ENCODE measurements around the gene MICU1.
A peak's percentile ranks its signal among the peaks of the same experiment; 100 is the strongest.

The MICU1 gene

DNA sequence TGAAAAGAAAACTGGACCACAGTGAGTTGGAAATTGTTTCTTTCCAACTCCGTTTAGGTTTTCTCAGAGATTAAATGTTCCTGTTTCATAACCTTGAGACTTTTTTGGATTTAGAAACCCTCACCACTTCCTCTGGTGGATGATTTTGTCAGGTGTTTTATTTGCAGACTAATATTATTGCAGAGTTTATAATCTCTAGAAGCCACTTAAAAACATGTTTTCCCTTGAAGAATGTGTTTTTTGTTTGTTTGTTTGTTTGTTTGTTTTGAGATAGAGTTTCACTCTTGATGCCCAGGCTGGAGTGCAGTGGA lies 520 bp upstream of the MICU1 start:
- DNase-seq (ENCODE audit: low read depth), result no peak

DNA sequence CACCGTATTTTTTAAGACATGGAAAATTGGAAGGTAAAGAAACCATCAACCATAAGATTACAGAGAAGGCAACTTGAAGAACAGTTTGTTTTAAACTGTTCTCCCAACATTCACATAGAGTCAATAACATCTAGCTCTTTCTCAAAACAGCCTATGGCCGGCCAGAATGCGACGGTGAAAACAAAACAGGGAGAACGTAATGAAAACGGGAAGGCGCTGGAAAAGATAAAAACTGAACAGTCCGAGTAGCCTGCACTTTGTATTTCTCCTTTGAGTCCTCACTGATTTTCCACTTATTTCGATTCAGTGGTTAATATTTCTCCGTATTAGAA lies 637 bp downstream of the MICU1 start:
- DNase-seq (ENCODE audit: low read depth), result peak; percentile 21

DNA sequence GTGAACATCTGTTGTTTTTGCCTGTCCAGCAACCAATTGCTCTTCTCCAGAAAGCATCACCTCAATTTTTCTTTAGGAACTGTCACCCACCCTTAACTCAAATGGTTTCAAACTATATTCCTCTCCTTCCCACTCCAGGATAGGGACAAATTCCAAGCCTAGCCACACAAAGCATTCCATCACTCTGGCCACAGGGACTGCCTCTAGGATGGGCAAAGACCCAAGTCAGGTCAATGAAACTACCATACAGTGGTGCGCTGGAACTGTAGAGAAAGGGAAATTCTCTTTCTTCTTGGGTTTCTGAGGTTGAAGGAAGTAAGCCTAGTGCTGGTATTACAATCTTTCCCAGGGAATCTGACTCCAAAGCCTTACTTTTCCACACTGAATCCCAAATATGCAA lies 3.6 kb downstream of the MICU1 start:
- DNase-seq (ENCODE audit: low read depth), result no peak

DNA sequence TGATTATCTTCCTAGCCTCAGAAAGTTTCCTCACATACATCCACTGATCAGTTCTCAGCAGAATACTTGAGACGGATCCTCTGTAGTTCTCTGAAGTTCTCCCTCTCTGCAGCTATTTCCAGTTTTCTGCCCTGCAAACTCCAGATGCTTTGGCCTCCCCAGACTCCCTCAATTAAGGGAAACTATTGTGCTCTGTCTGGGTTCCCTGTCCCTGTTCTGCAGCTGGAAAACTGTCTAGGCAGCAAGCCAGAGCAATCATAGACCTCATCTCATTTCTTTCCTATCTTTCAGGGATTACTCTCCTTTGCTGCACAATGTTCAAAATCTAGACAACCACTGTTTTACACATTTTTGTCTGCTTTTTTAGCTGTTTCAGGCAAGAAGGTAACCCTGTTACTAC lies 9.2 kb downstream of the MICU1 start:
- DNase-seq (ENCODE audit: low read depth), result no peak

DNA sequence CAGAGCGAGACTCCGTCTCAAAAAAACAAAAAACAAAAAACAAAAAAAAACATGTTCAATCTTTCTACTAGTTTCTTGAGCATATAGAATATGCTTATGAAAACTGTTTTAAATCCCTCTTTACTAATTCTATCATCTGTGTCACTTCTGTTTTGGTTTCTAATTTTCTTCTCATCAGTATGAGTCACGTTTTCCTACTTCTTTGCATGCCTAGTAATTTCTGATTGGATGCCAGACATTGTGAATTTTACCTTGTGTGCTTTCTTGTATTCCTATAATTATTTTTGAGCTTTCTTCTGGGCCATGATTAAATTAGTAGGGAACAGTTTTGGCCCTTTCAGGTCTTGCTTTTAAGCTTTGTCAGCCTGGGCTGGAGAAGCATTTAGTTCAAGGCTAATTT lies 9.9 kb downstream of the MICU1 start:
- DNase-seq (ENCODE audit: low read depth), result no peak

DNA sequence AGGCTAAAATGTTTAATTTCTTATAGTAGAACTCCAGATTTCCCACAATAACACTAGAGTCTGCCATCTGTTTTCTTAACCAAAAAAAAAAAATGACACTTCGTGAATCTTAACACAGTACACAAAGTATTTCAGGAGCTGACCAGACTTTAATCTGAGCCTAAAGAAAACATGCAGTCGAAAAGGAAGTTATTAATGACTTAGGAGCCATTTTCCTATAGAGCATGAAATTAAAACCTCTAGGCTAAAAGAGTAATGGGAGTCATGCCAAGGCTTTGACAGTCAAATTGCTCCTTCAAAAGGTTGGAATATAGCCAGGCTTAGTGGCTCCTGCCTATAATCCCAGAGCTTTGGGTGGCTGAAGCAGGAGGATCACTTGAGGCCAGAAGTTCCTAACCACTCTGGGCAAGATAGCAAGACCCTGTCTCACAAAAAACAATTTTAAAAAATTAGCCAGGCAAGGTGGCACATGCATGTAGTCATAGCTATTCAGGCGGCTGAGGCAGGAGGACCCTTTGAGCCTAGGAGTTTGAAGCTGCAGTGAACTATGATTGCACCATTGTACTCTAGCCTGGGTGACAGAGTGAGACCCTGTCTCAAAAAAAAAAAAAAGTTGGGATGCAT lies 13.6 kb downstream of the MICU1 start:
- DNase-seq (ENCODE audit: low read depth), result no peak

DNA sequence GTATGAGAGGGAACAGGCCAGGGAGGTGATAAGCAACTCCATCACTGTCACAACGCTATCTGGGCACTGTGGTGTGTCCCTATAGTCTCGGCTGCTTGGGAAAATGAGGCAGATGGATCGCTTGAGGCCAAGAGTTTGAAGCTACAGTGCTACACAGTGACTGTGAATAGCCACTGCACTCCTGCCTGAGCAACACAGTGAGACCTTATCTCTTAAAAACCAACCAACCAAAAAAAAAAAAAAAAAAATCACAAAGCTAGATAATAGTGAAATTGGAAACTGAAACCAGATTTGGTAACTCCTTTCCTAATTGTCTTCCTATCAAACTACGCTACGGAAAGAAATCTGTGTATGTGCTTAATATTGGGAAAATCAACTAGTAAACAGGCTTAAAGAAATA lies 14.1 kb downstream of the MICU1 start:
- peak; percentile 14 for DNase-seq (ENCODE audit: low read depth)

DNA sequence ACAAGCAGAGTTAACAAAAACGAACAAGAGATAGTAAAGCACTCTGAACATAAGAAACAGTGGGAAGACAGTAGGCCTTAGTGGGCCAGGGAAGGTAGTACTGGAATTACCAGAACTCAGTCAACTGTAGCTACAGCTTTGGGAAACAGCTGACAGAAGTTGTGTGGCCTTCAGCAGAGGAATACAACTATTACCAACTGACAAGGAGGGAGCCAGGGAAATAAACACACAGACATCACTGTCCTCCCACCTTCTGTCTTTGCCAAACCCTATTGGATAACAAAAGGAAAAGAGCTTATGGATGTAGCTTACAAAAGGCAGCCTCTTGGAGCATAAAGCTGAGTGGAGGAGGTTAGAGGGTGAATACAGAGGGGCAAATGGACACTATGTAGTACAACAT lies 15.4 kb downstream of the MICU1 start:
- peak; percentile 57 for DNase-seq (ENCODE audit: low read depth)

DNA sequence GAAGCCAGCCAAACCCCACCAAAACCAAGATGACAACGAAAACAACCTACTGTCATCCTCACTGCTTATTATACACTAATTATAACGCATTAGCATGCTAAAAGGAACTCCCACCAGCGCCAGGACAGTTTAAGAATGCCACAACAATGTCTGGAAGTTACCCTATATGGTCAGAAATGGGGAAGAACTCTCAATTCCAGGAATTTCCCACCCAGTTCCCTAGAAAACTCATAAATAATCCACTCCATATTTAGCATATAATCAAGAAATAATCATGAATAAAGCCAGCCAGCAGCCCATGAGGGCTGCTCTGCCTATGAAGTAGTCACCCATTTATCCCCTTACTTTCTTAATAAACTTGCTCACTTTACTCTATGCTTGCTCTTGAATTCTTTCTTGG lies 20.8 kb downstream of the MICU1 start:
- DNase-seq (ENCODE audit: low read depth), result no peak

DNA sequence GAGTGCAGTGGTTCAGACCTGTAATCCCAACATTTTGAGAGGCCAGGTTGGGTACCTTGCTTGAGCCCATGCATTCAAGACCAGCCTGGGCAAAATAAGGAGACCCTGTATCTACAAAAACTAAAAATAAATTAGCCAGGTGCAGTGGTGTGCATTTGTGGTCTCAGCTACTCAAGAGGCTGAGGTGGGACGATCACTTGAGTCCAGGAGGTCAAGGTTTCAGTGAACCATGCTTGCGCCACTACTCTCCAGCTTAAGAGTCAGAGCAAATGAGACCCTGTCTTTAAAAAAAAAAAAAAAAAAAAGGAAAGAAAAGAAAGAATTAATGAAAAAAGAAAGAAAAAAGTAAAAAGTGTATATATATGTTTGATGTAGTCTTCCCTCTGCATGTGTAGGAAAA lies 24.7 kb downstream of the MICU1 start:
- DNase-seq (ENCODE audit: low read depth), result no peak

DNA sequence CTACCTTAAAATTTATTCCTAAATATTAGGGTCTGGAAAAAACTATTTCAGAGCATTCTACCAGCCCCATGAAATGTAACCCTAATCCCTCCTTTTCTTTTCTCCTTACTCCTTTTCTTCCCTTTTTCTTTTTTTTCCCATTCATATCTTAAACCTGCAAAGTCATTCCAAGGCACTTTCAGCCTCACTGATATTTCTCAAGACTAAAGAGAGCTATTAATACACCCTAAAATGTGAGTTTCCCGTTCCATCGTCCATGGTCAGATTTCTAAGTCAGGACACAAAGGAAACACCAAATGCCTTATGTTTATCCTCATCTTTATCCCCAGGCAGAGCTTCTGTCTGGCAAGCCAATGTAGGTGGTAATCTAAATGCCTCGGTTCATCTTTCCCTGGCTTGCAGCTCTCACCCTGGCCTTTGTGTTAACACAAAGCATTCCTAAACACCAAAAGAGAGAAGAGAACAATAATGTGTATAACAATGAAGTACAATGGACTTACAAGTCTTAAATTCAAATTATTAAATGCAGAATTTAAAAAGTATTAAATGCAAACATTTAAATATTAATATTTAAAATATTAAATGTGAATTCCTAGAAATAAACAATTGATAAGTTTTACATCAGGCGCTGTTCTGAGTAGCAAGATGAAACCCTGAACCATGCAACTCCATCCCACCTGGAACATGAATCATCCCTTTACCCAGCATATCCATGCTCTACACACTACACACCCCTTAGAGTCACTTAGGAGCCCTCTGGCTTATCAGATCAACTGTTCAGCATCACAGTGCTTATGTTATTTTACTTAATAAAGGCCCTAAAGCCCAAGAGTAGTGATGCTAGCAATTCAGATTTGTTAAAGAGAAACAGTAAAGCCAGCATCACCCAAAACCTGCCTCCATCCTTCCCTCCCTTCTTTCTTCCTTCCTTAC lies 26.8 kb downstream of the MICU1 start:
- peak; percentile 26 for DNase-seq (ENCODE audit: low read depth)

DNA sequence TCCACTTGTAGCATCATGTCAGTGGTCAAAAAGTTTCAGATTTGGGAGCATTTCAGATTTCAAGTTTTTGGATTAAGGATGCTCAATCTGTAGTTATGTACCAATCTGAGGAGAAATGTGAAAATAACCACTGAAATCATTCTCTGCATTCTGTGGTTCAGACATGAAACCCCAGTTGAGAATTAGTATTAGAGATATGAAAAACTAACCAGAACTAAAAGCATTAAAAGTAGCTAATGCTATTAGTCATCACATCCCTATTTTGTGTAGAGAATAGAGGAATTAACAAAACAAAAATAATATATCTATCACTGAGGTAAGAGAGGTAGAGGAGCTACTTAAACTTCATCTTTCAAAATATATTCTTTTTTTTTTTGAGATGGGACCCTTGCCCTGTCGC lies 28.0 kb downstream of the MICU1 start:
- DNase-seq (ENCODE audit: low read depth), result peak; percentile 72

DNA sequence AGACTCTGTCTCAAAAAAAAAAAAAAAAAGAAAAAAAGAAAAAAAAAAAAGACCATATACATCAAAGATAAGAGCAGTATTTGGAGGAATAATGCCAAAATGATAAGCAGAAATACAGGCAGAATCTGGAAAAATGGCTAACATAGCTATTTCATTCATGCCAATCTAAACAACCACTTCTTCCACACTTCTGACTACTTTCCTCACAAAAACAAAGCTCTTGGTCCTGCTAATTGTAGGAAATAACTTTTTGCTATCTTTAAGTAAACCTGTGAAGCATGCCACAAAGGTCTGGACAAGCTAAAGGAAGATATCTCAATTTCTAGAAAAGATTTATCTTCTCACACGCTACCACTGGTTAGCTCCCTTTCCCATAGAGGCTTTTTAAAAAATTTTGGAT lies 30.4 kb downstream of the MICU1 start:
- no peak for DNase-seq (ENCODE audit: low read depth)

DNA sequence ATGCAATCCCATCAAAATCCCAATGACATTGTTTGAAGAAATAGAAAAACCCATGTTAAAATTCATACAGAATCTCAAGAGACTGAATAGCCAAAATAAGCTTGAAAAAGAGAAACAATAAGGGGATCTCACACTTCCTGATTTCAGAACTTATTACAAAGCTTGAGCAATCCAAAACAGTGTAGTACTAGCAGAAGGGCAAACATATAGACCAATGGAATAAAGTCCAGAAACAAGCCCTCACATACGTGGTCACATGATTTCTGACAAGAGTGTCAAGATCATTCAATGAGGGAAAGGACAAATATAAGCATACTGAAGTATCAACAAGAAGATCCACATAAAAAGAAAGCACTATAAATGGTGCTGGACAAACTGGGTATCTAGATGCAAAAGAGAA lies 31.9 kb downstream of the MICU1 start:
- no peak for DNase-seq (ENCODE audit: low read depth)

DNA sequence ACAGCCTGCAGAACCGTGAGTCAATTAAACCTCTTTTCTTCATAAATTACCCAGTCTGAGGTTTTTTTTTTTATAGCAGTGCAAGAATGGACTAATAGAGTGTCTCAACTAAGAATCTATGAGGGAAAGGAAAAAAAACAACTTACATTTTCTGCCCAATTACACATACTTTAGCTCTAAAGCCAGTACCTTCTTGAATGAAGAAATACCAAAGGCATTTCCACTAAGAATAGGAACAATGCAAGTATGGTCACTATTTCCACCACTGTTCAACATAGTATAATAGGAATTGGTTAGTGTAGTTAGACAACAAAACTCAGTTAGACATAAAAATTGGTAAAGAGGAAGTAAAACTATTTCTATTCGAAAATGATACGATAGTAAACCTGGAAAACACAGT lies 37.6 kb downstream of the MICU1 start:
- no peak for DNase-seq (ENCODE audit: low read depth)

DNA sequence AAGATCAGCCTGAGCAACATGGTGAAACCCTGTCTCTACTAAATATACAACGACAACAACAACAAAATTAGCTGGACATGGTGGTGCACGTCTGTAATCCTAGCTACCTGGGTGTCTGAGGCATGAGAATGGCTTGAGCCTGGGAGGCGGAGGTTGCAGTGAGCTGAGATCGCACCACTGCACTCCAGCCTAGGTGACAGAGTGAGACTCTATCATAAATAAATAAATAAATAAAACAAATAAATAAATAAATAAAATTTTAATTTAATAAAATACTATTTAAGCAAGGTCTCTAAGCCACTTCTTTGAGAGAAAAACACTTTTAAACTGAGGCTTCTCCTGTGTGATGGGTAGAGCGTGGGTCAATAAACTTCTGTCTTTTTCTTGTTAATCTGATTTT lies 38.3 kb downstream of the MICU1 start:
- DNase-seq (ENCODE audit: low read depth), result no peak

DNA sequence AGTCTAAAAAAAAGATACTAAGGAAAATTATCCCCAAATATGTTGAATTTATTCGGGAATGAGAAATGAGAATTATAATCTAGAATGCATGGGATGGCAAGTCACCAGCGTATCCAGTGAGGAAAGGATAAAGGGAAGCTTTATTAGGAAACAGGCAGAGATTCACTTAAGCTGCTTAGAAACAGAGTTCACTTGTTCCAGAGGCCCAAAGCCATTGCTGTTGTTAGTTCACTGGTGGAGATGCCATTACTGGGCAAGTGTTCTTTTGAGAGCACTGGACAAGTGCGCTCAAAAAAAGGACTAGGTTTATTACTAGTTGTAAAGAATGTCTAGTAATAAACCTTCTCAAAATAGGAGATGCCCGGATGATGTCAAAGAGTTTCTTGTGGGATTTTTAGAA lies 51.2 kb downstream of the MICU1 start:
- no peak for DNase-seq (ENCODE audit: low read depth)

DNA sequence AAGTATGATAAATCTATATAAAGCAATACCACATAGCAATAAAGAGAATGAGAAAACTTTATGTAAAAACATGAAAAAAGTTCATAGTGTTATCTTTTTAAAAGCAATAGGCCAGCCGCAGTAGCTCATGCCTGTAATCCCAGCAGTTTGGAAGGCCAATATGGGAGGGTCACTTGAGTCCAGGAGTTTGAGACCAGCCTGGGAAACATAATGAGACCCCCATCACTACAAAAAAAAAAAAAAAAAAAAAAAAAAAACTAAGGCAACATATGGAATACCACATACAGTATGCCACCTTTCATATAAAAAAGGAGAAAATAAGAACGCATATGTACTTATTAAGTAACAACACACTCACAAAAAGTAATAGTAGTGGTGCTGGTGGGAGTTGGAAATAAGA lies 52.8 kb downstream of the MICU1 start:
- no peak for DNase-seq (ENCODE audit: low read depth)

DNA sequence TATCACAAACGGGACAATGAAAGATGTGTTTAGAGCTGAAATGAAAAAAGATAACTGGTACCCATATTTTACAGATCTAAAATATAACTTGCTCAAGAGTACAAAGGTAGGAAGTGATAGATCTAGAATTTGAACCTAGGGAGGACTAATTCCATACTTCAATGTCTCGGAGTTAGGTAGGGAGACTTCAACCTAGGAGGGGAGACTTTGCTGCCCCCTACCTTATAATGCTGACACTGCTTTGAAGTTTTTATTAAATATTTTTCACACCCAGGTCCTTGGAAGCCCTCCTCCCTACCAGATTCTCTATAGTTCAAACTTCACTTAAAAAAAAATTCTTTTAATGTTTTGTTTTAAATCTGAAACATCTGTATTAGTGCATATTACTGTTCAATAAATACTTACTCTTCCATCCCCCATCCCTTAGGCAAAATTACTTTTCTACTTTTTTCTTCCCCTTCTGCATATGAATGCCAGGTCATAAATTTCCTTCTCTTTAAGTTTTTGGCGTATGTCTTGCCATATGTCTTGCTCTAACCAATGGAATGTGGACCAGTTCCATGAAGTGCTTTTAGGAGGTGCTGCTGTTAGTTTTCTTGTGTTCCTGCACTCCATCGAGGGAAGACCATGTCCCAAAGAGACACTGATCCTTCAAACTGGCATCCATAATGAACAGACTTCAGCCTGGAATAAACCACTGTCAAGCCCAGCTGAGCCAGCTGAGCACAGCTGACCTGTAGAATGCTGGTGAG lies 57.8 kb downstream of the MICU1 start:
- peak; percentile 21 for DNase-seq (ENCODE audit: low read depth)

DNA sequence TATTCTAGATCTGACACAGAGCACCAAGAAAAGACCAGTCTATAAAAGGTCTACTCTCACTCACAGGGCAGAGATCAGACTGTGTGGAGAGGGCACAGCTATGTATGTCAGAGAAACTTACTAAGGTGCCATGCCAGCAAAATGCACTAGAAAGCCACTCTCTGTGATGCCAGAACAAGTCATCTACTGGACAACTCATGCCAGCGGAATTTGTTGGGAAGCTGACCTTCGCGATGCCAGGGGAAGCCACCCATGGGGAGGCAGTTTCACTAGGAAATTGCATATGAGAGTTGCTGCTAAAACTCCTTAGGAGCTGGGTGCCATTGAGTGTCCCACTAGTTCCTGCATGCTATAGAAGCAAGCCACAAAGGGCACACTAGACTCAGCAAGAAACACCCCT lies 58.5 kb downstream of the MICU1 start:
- peak; percentile 37 for DNase-seq (ENCODE audit: low read depth)

DNA sequence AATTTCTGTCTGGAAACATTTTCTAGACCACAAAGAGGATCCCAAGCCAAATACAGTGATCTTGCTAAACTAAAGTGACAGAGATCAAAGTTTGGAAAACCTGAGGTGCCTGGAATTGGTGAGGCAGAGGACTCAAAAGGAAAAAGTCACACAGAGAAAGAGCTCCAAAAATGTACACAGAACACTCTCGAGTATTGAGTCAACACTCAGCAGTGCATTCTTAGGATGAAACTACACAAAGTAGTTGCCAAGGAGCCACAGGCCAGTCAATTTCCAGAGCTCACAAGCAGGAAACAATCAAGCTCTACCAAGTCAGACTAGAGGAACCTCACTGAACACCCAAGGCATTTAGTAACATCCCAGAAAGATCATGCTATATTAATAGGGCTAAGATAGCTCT lies 61.3 kb downstream of the MICU1 start:
- DNase-seq (ENCODE audit: low read depth), result peak; percentile 32

DNA sequence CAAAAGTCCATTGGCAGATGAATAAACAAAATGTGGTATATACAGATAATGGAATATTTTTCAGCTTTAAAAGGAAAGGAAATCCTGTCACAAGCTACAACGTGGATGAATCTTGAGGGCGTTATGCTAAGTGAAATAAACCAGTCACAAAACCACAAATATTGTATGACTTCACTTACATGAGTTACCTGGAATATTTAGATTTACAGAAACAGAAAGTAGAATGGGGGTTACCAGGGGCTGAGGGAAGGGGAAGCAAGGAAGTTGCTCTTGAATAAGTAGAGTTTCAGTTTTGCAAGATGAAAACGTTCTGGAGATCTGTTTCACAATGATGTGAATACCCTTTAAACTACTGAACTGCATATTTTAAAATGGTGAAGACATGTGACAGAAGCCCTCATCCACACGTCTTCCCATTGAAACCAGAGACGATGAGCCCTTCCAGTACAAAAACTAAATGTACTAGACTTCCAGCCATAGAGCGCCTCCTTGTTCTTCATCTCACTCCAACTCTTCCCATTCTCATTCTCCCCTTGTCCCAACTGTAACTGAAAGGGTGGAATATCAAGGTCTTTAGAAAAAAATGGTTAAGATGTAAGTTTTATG lies 62.4 kb downstream of the MICU1 start:
- no peak for DNase-seq (ENCODE audit: low read depth)

DNA sequence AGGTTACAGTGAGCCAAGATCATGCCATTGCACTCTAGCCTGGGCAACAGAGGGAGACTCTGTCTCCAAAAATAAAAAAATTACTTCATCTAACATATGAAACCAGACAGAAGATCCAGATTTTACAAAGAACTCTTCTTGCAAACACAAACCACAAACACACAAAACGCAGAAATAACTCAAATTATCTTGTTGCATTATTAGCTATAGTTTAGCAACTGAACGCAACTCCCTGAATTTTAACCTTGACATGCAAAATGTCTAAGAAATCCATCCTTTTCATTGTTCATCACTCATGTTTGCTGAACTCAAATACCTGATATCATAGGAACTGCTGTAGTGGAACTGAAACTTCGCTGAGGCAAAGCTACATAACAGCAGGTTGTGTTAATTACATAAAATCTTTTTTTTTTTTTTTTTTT lies 64.1 kb downstream of the MICU1 start:
- no peak for DNase-seq (ENCODE audit: low read depth)
